ENCODE data around the gene RNF224. TPM values are rescaled to one million over a fixed set of nuclear protein-coding genes. Genes with fewer than 3 reads are reported as not detected.

Gene RNF224
- total and polyA plus RNA-seq, 2 of the 13 experiments (the other 11 are each of a cell fraction or from before 2014, with no cell fraction given): 0.09 TPM; not detected in 1

GRCh38 chr9:137205126-137206069 is 21.9 kb upstream of the RNF224 start, which contains the start of the genes NDOR1 and TMEM203 (continued):
- TF ChIP-seq NONO (IDR thresholded peaks at IDR 0.05) (no peak), NONO (CRISPR knock-in tag; conservative IDR thresholded peaks at IDR 0.05) (peak; percentile 85), ZNF296 (CRISPR knock-in tag; conservative IDR thresholded peaks at IDR 0.05) (no peak), ZC3H13 (CRISPR knock-in tag; IDR thresholded peaks at IDR 0.05) (no peak), ZNF580 (CRISPR knock-in tag; IDR thresholded peaks at IDR 0.05; ENCODE audit: borderline replicate concordance, low read depth) (peak; percentile 63; the same call in 1 of the 2 replicates), ZFP90 (CRISPR knock-in tag; IDR thresholded peaks at IDR 0.05; ENCODE audit: borderline replicate concordance) (0 out of 2 replicates have a peak, but pooled peaks have one; percentile 57), ZNF256 (CRISPR knock-in tag; conservative IDR thresholded peaks at IDR 0.05) (0 out of 2 replicates have a peak, but pooled peaks have one; percentile 23), ZNF34 (CRISPR knock-in tag; IDR thresholded peaks at IDR 0.05; ENCODE audit: borderline replicate concordance) (no peak; the same call in 1 of the 2 replicates), ZNF775 (CRISPR knock-in tag; IDR thresholded peaks at IDR 0.05; ENCODE audit: borderline replicate concordance) (no peak), ZNF512 (CRISPR knock-in tag; IDR thresholded peaks at IDR 0.05) (no peak), ELK4 (CRISPR knock-in tag; IDR thresholded peaks at IDR 0.05; ENCODE audit: borderline replicate concordance) (peak; percentile 45; the same call in 1 of the 2 replicates), ZNF770 (CRISPR knock-in tag; IDR thresholded peaks at IDR 0.05) (no peak), ZNF232 (CRISPR knock-in tag; IDR thresholded peaks at IDR 0.05; ENCODE audit: borderline replicate concordance) (0 out of 2 replicates have a peak, but pooled peaks have one; percentile 67), ZNF878 (CRISPR knock-in tag; IDR thresholded peaks at IDR 0.05) (no peak), BATF2 (CRISPR knock-in tag; IDR thresholded peaks at IDR 0.05) (0 out of 2 replicates have a peak, but pooled peaks have one; percentile 41), ZNF772 (CRISPR knock-in tag; IDR thresholded peaks at IDR 0.05) (peak; percentile 16; the same call in 1 of the 2 replicates)
